H9 (cell line): ENCODE results near the gene POU2F3. TPM values are rescaled to one million over a fixed set of nuclear protein-coding genes. Genes with fewer than 3 reads are reported as not detected.

Experiments used
- DNase-seq: peaks from one replicate; pipeline ENCODE4 v3.0.0-alpha.2; 2017
- H2AFZ ChIP-seq: one replicate; pipeline ENCODE4 v1.6.1; 2013; ENCODE audit warnings: mild to moderate bottlenecking, low read length, control low read depth, moderate library complexity
- H2AK5ac ChIP-seq: 2 replicates; pipeline ENCODE4 v1.6.1; 2013; ENCODE audit warnings: low read length, control low read depth, mixed read lengths; ENCODE audit not compliant: insufficient read length
- H2BK120ac ChIP-seq: one replicate; pipeline ENCODE4 v1.6.1; 2013; ENCODE audit warnings: low read depth, mild to moderate bottlenecking, low read length, control low read depth, inconsistent platforms; ENCODE audit not compliant: poor library complexity, severe bottlenecking
- H2BK12ac ChIP-seq: 2 replicates; pipeline ENCODE4 v1.6.1; 2013; ENCODE audit warnings: low read length, control low read depth, mixed read lengths, low read depth; ENCODE audit not compliant: insufficient read length
- H2BK15ac ChIP-seq: 2 replicates; pipeline ENCODE4 v1.6.1; 2013; ENCODE audit warnings: low read depth, low read length, control low read depth
- H2BK20ac ChIP-seq: one replicate; pipeline ENCODE4 v1.6.1; 2013; ENCODE audit warnings: low read depth, mild to moderate bottlenecking, low read length, control low read depth, inconsistent platforms; ENCODE audit not compliant: poor library complexity, severe bottlenecking
- H2BK5ac ChIP-seq: 2 replicates; pipeline ENCODE4 v1.6.1; 2013; ENCODE audit warnings: low read length, control low read depth, mixed read lengths; ENCODE audit not compliant: insufficient read length
- H3K14ac ChIP-seq: 2 replicates; pipeline ENCODE4 v1.6.1; 2013; ENCODE audit warnings: low read length, control low read depth; ENCODE audit not compliant: insufficient read depth
- H3K18ac ChIP-seq: 2 replicates; pipeline ENCODE4 v1.6.1; 2013; ENCODE audit warnings: low read depth, mild to moderate bottlenecking, mixed read lengths, low read length, control low read depth; ENCODE audit not compliant: insufficient read length
- H3K23ac ChIP-seq: 2 replicates; pipeline ENCODE4 v1.6.1; 2013; ENCODE audit warnings: low read length, control low read depth, mixed read lengths, low read depth; ENCODE audit not compliant: insufficient read length
- H3K23me2 ChIP-seq: 2 replicates; pipeline ENCODE4 v1.6.1; 2013; ENCODE audit warnings: low read depth, mild to moderate bottlenecking, mixed read lengths, low read length, control low read depth; ENCODE audit not compliant: insufficient read length, poor library complexity, severe bottlenecking
- H3K27ac ChIP-seq: 2 replicates; pipeline ENCODE4 v1.5.1; 2013; ENCODE audit warnings: low read length, control low read depth, mixed read lengths, low read depth; ENCODE audit not compliant: insufficient read length
- H3K27me3 ChIP-seq: 2 replicates; pipeline ENCODE4 v1.6.1; 2013; ENCODE audit warnings: low read length, control low read depth, inconsistent platforms; ENCODE audit not compliant: insufficient read depth
- H3K4ac ChIP-seq: 2 replicates; pipeline ENCODE4 v1.6.1; 2013; ENCODE audit warnings: low read depth, mild to moderate bottlenecking, control low read depth, inconsistent platforms, low read length, moderate library complexity
- H3K4me1 ChIP-seq: 2 replicates; pipeline ENCODE4 v1.6.1; 2013; ENCODE audit warnings: low read length, control low read depth, inconsistent platforms; ENCODE audit not compliant: insufficient read depth
- H3K4me2 ChIP-seq: 2 replicates; pipeline ENCODE4 v1.6.1; 2013; ENCODE audit warnings: low read length, control low read depth, mixed read lengths; ENCODE audit not compliant: insufficient read length, insufficient read depth
- H3K56ac ChIP-seq: 2 replicates; pipeline ENCODE4 v1.6.1; 2013; ENCODE audit warnings: low read depth, mild to moderate bottlenecking, mixed read lengths, low read length, control low read depth; ENCODE audit not compliant: insufficient read length
- H3K79me1 ChIP-seq: 2 replicates; pipeline ENCODE4 v1.6.1; 2013; ENCODE audit warnings: low read depth, mild to moderate bottlenecking, moderate library complexity, low read length, control low read depth, inconsistent platforms; ENCODE audit not compliant: insufficient read depth, poor library complexity, severe bottlenecking
- H3K79me2 ChIP-seq: 2 replicates; pipeline ENCODE4 v1.6.1; 2013; ENCODE audit warnings: low read length, control low read depth, inconsistent platforms; ENCODE audit not compliant: insufficient read depth
- H3K9ac ChIP-seq: 2 replicates; pipeline ENCODE4 v1.6.1; 2013; ENCODE audit warnings: low read length, control low read depth, mixed read lengths; ENCODE audit not compliant: insufficient read length; ENCODE audit errors: extremely low read depth
- H3K9me3 ChIP-seq: one replicate; pipeline ENCODE4 v1.6.1; 2013; ENCODE audit warnings: low read depth, low read length, inconsistent platforms; ENCODE audit not compliant: control insufficient read depth
- H3T11ph ChIP-seq: one replicate; pipeline ENCODE4 v1.6.1; 2013; ENCODE audit warnings: mild to moderate bottlenecking, low read length, control low read depth, inconsistent platforms
- H4K20me1 ChIP-seq: one replicate; pipeline ENCODE4 v1.6.1; 2013; ENCODE audit not compliant: control insufficient read depth, insufficient read length, insufficient read depth
- H4K5ac ChIP-seq: 2 replicates; pipeline ENCODE4 v1.6.1; 2013; ENCODE audit warnings: low read depth, mild to moderate bottlenecking, mixed read lengths, low read length, control low read depth; ENCODE audit not compliant: insufficient read length
- H4K8ac ChIP-seq: replicated peaks from 2 replicates; pipeline ENCODE4 v1.6.1; 2013; ENCODE audit warnings: low read length, control low read depth, mixed read lengths, low read depth; ENCODE audit not compliant: insufficient read length
- H4K91ac ChIP-seq: 2 replicates; pipeline ENCODE4 v1.6.1; 2013; ENCODE audit warnings: low read depth, mild to moderate bottlenecking, moderate library complexity, mixed read lengths, low read length, control low read depth; ENCODE audit not compliant: insufficient read length
- H3K27ac Mint-ChIP-seq, 3 experiments: 2 replicates in 2 of 3; 3 replicates in 1 of 3; pipeline ENCODE4 v1.8.0; 2020 to 2021; ENCODE audit warnings: mixed read lengths in 3 of 3, mild to moderate bottlenecking in 1 of 3, moderate library complexity in 1 of 3
- H3K27me3 Mint-ChIP-seq: 2 replicates; pipeline ENCODE4 v1.8.0; 2021; ENCODE audit warnings: low read depth, mild to moderate bottlenecking, moderate library complexity, mixed read lengths
- H3K36me3 Mint-ChIP-seq, 3 experiments: 2 replicates in 2 of 3; 3 replicates in 1 of 3; pipeline ENCODE4 v1.8.0; 2020 to 2021; ENCODE audit warnings: low read depth in 3 of 3, mixed read lengths in 3 of 3; ENCODE audit not compliant: insufficient read depth in 1 of 3
- H3K4me1 Mint-ChIP-seq, 2 experiments: 2 replicates each; pipeline ENCODE4 v1.8.0; 2020; ENCODE audit warnings: mixed read lengths in 2 of 2
- H3K4me3 Mint-ChIP-seq, 2 experiments: 2 replicates in 1 of 2; 3 replicates in 1 of 2; pipeline ENCODE4 v1.8.0; 2020 to 2021; ENCODE audit warnings: mild to moderate bottlenecking in 2 of 2, mixed read lengths in 2 of 2, moderate library complexity in 1 of 2
- H3K9me3 Mint-ChIP-seq, 2 experiments: 2 replicates in 1 of 2; 3 replicates in 1 of 2; pipeline ENCODE4 v1.8.0; 2020; ENCODE audit warnings: mild to moderate bottlenecking in 2 of 2, mixed read lengths in 2 of 2, moderate library complexity in 1 of 2
- CTCF ChIP-seq: fragments of 200-600 bp; sonication (generic); conservative IDR thresholded peaks from 3 replicates; pipeline ENCODE4 v1.8.0; 2021; ENCODE audit warnings: antibody characterized with exemption, mild to moderate bottlenecking
- WGBS: extraction: QIAGEN DNeasy Blood & Tissue Kit; methylation state at CpG from one replicate; pipeline ENCODE4 v1.1.7; 2013; ENCODE audit warnings: missing lambda C conversion rate, low lambda C conversion rate, mixed read lengths; ENCODE audit not compliant: insufficient read length; ENCODE audit errors: extremely low coverage; 5-methylcytosine and 5-hydroxymethylcytosine counted together
- total RNA-seq: library from RNA; stranded (reverse); gene quantifications from 2 replicates; pipeline ENCODE4 v1.2.1, GENCODE V29; 2021

Gene POU2F3
- total RNA-seq, 1 experiment from 2014 or later, result 1.1 TPM

- Histone ChIP-seq H2BK15ac (no peak overlapping the region), H2BK5ac (no peak overlapping the region), H4K91ac (no peak overlapping the region), H3K79me2 (no peaks in the 10 kb centered on the region), H3K23me2 (no peaks in the 10 kb centered on the region), H3K56ac (no peak overlapping the region), H2AK5ac (no peak overlapping the region), H2AFZ (no peak overlapping the region), H3K4me1 (no peaks in the 10 kb centered on the region; the same call in 1 of the 2 replicates), H3K27ac (no peak overlapping the region), H3K23ac (no peak overlapping the region), H3K4ac (no peak overlapping the region), H2BK12ac (no peak overlapping the region), H4K5ac (no peak overlapping the region), H3K79me1 (no peaks in the 10 kb centered on the region), H3K14ac (no peak overlapping the region), H4K20me1 (no peaks in the 10 kb centered on the region), H3K4me2 (no peak overlapping the region), H3K9me3 (no peaks in the 10 kb centered on the region), H3K9ac (no peak overlapping the region), H3K27me3 (no peaks in the 10 kb centered on the region), H2BK20ac (no peak overlapping the region), H3K18ac (no peak overlapping the region), H2BK120ac (no peak overlapping the region), H4K8ac (no peak overlapping the region), H3T11ph (no peak overlapping the region)
- DNase-seq, result no peak
- no CpG with 5 or more reads among the region's 12 CpGs for WGBS
- Mint-ChIP-seq H3K4me3 (no peak overlapping the region), H3K36me3 (no peaks in the 10 kb centered on the region), H3K9me3 (no peaks in the 10 kb centered on the region), H3K27me3 (peaks cover 15% of the 10 kb centered on the region), H3K4me1 (peaks cover 26 to 27% of the 10 kb centered on the region in 2 experiments), H3K27ac (no peak overlapping the region)
- TF ChIP-seq CTCF, result no peak
These were observed 65.3 kb downstream of the POU2F3 start for GRCh38 chr11:120305286-120305685.
